NCI-H226 (cell line): ENCODE data around the gene YWHAB.
"Not testable (repeated sequence)": the region's sequence is repeated elsewhere in the genome, so short reads cannot be mapped to it uniquely, and the experiment has no call there.

ENCODE experiments used
- DNase-seq: peaks from one replicate; pipeline ENCODE4 v3.0.0-alpha.2; 2015

Gene YWHAB

GRCh38 chr20:44885392-44886265 lies at the start of gene YWHAB:
TSS of gene YWHAB (plus strand) at chr20:44885705. CDS start at chr20:44901534, 15,829 bp downstream.
- DNase-seq: peak; percentile 97

- DNase-seq: no peak
Observed at GRCh38 chr20:44836601-44837120, 48.8 kb upstream of the YWHAB start.

GRCh38 chr20:44837946-44838345 lies 47.6 kb upstream of the YWHAB start:
- no peak for DNase-seq

GRCh38 chr20:44838521-44838920 lies 47.0 kb upstream of the YWHAB start:
- no peak for DNase-seq

- no peak for DNase-seq
Observed at GRCh38 chr20:44839481-44839880, 46.0 kb upstream of the YWHAB start.

GRCh38 chr20:44840826-44841225 lies 44.7 kb upstream of the YWHAB start:
- no peak for DNase-seq

GRCh38 chr20:44841955-44842354 lies 43.5 kb upstream of the YWHAB start:
- no peak for DNase-seq

- DNase-seq: no peak
Observed at GRCh38 chr20:44843876-44844275, 41.6 kb upstream of the YWHAB start.

GRCh38 chr20:44848254-44849015 lies 37.1 kb upstream of the YWHAB start:
- no peak for DNase-seq

- DNase-seq: no peak
Observed at GRCh38 chr20:44849703-44850102, 35.8 kb upstream of the YWHAB start.

GRCh38 chr20:44850272-44850671 lies 35.2 kb upstream of the YWHAB start:
- peak; percentile 39 for DNase-seq

GRCh38 chr20:44850837-44851236 lies 34.7 kb upstream of the YWHAB start:
- DNase-seq: no peak

- no peak for DNase-seq
Observed at GRCh38 chr20:44851545-44851944, 34.0 kb upstream of the YWHAB start.

GRCh38 chr20:44856442-44856841 lies 29.1 kb upstream of the YWHAB start:
- no peak for DNase-seq

GRCh38 chr20:44856856-44857448 lies 28.6 kb upstream of the YWHAB start:
- DNase-seq: no peak

- DNase-seq: peak; percentile 22
Observed at GRCh38 chr20:44858606-44859360, 26.7 kb upstream of the YWHAB start.

- DNase-seq: peak; percentile 56
Observed at GRCh38 chr20:44861531-44862006, 23.9 kb upstream of the YWHAB start.

GRCh38 chr20:44862286-44862685 lies 23.2 kb upstream of the YWHAB start:
- DNase-seq: no peak

GRCh38 chr20:44863365-44864084 lies 22.0 kb upstream of the YWHAB start:
- not testable (repeated sequence) for DNase-seq

- not testable (repeated sequence) for DNase-seq
Observed at GRCh38 chr20:44864493-44864892, 21.0 kb upstream of the YWHAB start.

- no peak for DNase-seq
Observed at GRCh38 chr20:44866703-44867335, 18.7 kb upstream of the YWHAB start.
